Islet of Langerhans (tissue), 1 donor: ENCODE measurements around the gene DBN1.
"Not testable (repeated sequence)": the region's sequence is repeated elsewhere in the genome, so short reads cannot be mapped to it uniquely, and the experiment has no call there.

ENCODE experiments used
- FAIRE-seq: peaks from one replicate; lab custom pipeline; 2011; peaks lifted over from hg19 to GRCh38; lab: Jason Lieb, UNC

DBN1 gene

GRCh38 chr5:177429248-177430040 lies 44.0 kb downstream of the DBN1 start:
- no peak for FAIRE-seq

- no peak for FAIRE-seq
Observed at GRCh38 chr5:177428574-177429217, 44.7 kb downstream of the DBN1 start.

GRCh38 chr5:177427919-177428573 lies 45.4 kb downstream of the DBN1 start:
- no peak for FAIRE-seq

- no peak for FAIRE-seq
Observed at GRCh38 chr5:177427211-177427822, 46.1 kb downstream of the DBN1 start.

GRCh38 chr5:177426566-177427210 lies 46.7 kb downstream of the DBN1 start, which contains the start of gene GRK6:
GRK6 (plus strand) TSS chr5:177426676; CDS start chr5:177426846, 170 bp downstream.
- no peak for FAIRE-seq

GRCh38 chr5:177425801-177426565 lies 47.5 kb downstream of the DBN1 start:
- FAIRE-seq = peak; percentile 76

- FAIRE-seq = no peak
Observed at GRCh38 chr5:177425196-177425800, 48.1 kb downstream of the DBN1 start.

- no peak for FAIRE-seq
Observed at GRCh38 chr5:177423671-177424070, 49.8 kb downstream of the DBN1 start.

- FAIRE-seq = no peak
Observed at GRCh38 chr5:177421062-177421798, 52.2 kb downstream of the DBN1 start.

- not testable (repeated sequence) for FAIRE-seq
Observed at GRCh38 chr5:177420472-177420871, 53.0 kb downstream of the DBN1 start.

- FAIRE-seq = no peak
Observed at GRCh38 chr5:177419046-177419445, 54.4 kb downstream of the DBN1 start.

GRCh38 chr5:177417081-177417480 lies 56.4 kb downstream of the DBN1 start:
- not testable (repeated sequence) for FAIRE-seq

- no peak for FAIRE-seq
Observed at GRCh38 chr5:177414481-177414880, 59.0 kb downstream of the DBN1 start.

GRCh38 chr5:177412603-177413233 lies 60.7 kb downstream of the DBN1 start:
- FAIRE-seq = no peak

- no peak for FAIRE-seq
Observed at GRCh38 chr5:177410575-177410974, 62.9 kb downstream of the DBN1 start.

- FAIRE-seq = no peak
Observed at GRCh38 chr5:177409043-177409801, 64.2 kb downstream of the DBN1 start, which contains the start of gene F12. F12 (minus strand) TSS chr5:177409564; CDS start chr5:177409527, 37 bp downstream.
